Duodenal mucosa (tissue), 2 donors: ENCODE results near the gene ERBB4.
"Not testable (repeated sequence)": the region's sequence is repeated elsewhere in the genome, so short reads cannot be mapped to it uniquely, and the experiment has no call there.

ENCODE experiments used
- H3K27ac ChIP-seq: one replicate; pipeline ENCODE4 v1.7.0; 2013; ENCODE audit warnings: low read depth, low read length
- H3K27me3 ChIP-seq, 2 donors: one replicate each; pipeline ENCODE4 v1.7.0; 2013; ENCODE audit warnings: low read length in 2 of 2, control low read depth in 1 of 2; ENCODE audit not compliant: insufficient read depth in 2 of 2, control insufficient read depth in 1 of 2
- H3K36me3 ChIP-seq, 2 donors: one replicate each; pipeline ENCODE4 v1.7.0; 2013; ENCODE audit warnings: low read length in 2 of 2, control low read depth in 1 of 2; ENCODE audit not compliant: insufficient read depth in 2 of 2, control insufficient read depth in 1 of 2
- H3K4me1 ChIP-seq, 2 donors: one replicate each; pipeline ENCODE4 v1.7.0; 2013; ENCODE audit warnings: low read length in 2 of 2, control low read depth in 1 of 2; ENCODE audit not compliant: insufficient read depth in 2 of 2, control insufficient read depth in 1 of 2
- H3K4me3 ChIP-seq, 2 donors: one replicate each; pipeline ENCODE4 v1.7.0; 2013; ENCODE audit warnings: low read length in 2 of 2, low read depth in 1 of 2
- H3K9ac ChIP-seq, 2 donors: one replicate each; pipeline ENCODE4 v1.7.0; 2013; ENCODE audit warnings: low read length in 2 of 2, low read depth in 1 of 2
- H3K9me3 ChIP-seq, 2 donors: one replicate each; pipeline ENCODE4 v1.7.0; 2013; ENCODE audit warnings: low read length in 2 of 2, control low read depth in 1 of 2; ENCODE audit not compliant: control insufficient read depth in 1 of 2

The ERBB4 gene

DNA sequence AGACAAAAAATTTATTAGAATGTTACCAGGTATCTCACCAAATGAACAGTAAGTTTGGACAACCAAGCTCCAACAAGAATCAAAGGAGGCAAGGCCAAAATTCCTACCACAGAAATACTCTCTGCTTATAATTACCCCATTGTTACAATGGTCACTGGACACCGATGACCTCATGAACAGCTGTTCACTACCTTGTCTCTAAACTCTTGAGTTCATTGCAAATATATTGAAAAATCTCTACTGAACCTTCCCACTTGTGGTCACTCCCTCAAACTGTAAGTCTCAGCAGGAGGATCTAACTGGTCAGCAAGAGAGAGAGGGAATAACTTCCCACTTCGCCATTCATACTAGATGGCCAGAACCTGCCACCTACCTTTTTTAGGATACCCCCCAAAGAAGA, 50.0 kb downstream of the ERBB4 start:
- Histone ChIP-seq H3K27me3 (no peaks in the 10 kb centered on the region), H3K36me3 (no peaks in the 10 kb centered on the region), H3K4me1 (no peaks in the 10 kb centered on the region), H3K9me3 (no peaks in the 10 kb centered on the region), H3K4me3 (no peak overlapping the region), H3K27ac (no peak overlapping the region), H3K9ac (no peak overlapping the region)

DNA sequence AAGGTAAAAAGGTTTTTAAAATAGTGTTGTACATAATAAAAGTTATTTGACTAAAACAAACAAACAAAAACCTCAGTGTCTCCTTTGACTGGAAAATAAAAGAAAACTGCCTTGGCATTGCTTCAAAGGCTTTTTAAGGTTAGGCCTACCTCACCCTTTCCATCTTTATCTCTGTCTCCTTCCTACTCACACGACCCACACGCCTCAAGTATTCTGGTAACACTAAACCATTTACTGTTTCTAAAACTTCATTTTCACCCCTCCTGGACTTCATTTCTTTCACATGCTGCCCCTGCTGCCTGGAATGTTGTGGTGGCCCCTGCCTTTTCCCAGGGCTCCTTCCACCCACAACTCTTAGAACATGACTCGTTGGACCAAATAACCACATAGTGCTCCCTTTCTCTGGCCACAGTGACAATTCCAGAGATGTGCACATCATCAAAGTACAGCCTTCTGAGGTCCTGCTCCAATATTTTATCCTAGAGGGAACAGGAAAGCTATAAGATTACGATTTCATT, 54.0 kb downstream of the ERBB4 start:
- Histone ChIP-seq H3K4me3 (no peak overlapping the region), H3K27ac (no peak overlapping the region), H3K36me3 (no peaks in the 10 kb centered on the region), H3K4me1 (no peaks in the 10 kb centered on the region), H3K27me3 (no peaks in the 10 kb centered on the region), H3K9ac (no peak overlapping the region), H3K9me3 (no peaks in the 10 kb centered on the region)

DNA sequence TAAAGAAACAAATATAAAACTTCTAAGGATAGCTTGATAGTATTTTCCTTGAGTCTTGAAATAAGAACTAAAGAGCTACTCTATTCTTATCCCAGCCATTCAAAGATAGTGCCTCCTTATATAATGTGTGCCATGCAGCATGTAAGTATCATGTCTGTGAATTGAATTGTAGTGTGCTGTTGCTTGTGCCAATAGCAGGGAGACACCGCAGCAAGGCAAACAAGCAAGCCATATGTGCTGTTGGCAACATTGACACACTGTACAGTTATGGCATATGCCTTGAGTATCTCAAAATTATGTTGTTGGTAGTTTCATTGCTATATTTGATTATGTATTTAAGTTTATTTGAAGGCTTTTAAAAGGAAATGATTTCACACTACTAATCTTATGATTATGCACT, 58.2 kb downstream of the ERBB4 start:
- no peaks in the 10 kb centered on the region for H3K36me3 ChIP-seq
- no peaks in the 10 kb centered on the region for H3K9me3 ChIP-seq
- H3K9ac ChIP-seq = no peak overlapping the region
- no peak overlapping the region for H3K27ac ChIP-seq
- H3K27me3 ChIP-seq = no peaks in the 10 kb centered on the region
- no peaks in the 10 kb centered on the region for H3K4me1 ChIP-seq
- H3K4me3 ChIP-seq = no peak overlapping the region

DNA sequence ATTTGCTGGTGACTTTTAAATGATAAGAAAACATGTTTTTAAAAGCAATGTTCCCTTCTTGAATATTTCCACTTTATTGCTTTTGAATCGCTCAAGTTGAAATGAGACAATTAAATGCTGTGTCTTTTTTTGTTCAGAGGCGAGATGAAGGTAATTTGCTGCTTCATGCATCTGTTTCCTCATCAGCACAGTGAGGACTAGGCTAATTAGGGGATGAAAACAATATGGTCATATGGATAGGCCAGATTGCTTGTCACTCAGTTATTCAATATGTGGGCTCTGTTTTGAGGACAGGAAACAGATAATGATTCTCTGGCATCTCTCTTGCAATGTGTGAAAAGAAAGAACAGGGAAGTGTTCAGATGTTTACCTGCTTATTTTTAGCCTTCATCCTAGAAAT, 61.0 kb downstream of the ERBB4 start:
- H3K27ac ChIP-seq = no peak overlapping the region
- H3K4me3 ChIP-seq = no peak overlapping the region
- H3K9me3 ChIP-seq = no peaks in the 10 kb centered on the region
- no peaks in the 10 kb centered on the region for H3K4me1 ChIP-seq
- no peak overlapping the region for H3K9ac ChIP-seq
- H3K36me3 ChIP-seq = no peaks in the 10 kb centered on the region
- H3K27me3 ChIP-seq = no peaks in the 10 kb centered on the region

DNA sequence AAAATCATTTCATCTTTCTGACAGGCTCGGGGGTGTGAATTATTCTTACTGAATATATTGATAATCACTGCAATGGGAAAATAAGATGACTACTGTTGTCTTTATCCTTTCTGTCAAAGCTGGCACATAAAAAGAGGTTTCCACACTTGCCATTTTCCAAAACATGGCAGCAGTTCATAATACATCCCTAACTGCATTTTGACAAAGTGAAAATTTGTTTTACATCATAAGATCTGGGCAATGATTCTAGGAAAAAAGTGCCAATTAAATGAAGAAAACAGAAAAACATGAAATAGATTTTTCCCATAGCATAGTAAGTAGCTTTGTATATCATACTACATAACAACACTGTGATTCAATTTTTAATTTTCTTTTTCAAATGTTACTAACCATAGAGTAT, 65.4 kb downstream of the ERBB4 start:
- Histone ChIP-seq H3K9ac (no peak overlapping the region), H3K27ac (no peak overlapping the region), H3K9me3 (no peaks in the 10 kb centered on the region), H3K4me1 (no peaks in the 10 kb centered on the region), H3K36me3 (no peaks in the 10 kb centered on the region), H3K4me3 (no peak overlapping the region), H3K27me3 (no peaks in the 10 kb centered on the region)

DNA sequence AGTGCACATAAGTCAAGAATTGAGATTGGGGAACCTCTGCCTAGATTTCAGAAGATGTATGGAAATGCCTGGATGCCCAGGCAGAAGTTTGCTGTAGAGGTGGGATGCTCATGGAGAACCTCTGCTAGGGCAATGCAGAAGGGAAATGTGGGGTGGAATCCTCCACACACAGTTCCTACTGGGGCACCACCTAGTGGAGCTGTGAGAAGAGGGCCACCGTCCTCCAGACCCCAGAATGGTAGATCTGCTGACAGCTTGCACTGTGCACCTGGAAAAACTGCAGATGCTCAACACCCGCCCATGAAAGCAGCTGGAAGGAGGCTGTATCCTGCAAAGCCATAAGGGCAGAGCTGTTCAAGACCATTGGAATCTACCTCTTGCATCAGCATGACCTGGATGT, 71.1 kb downstream of the ERBB4 start:
- H3K4me3 ChIP-seq, H3K27me3 ChIP-seq, H3K9ac ChIP-seq, H3K9me3 ChIP-seq, H3K27ac ChIP-seq, H3K36me3 ChIP-seq, H3K4me1 ChIP-seq: not testable (repeated sequence)

DNA sequence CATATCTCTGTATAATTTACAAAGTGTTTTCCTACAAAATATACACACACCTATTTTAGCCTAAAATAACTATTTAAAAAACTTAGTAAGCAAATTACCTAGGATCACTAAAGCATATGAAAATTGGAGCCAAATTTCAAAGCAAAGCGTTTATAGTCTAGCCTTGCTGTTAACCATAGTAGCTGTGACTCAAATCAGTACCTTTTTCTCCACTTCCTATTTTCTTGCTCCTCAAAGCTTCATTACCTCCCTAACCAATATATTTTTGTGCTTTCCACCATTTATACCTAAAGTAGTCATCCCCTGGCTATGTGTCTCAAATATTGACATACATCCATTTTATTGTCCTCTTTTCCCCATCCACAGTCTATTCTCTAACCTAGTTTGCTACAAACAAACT, 73.1 kb downstream of the ERBB4 start:
- Histone ChIP-seq H3K9me3 (no peaks in the 10 kb centered on the region), H3K27ac (no peak overlapping the region), H3K9ac (no peak overlapping the region), H3K27me3 (no peaks in the 10 kb centered on the region), H3K36me3 (no peaks in the 10 kb centered on the region), H3K4me1 (no peaks in the 10 kb centered on the region), H3K4me3 (no peak overlapping the region)

DNA sequence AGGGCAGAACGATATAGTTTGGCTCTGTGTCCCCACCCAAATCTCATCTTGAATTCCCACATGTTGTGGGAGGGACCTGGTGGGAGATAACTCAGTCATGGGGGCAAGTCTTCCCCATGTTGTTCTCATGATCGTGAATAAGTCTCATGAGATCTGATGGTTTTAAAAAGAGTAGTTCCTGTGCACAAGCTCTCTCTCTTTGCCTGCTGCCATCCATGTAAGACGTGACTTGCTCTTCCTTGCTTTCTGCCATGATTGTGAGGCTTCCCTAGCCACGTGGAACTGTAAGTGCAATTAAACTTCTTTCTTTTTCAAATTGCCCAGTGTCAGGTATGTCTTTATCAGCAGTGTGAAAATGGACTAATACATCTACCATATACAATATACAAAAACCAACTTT, 76.9 kb downstream of the ERBB4 start:
- H3K4me3 ChIP-seq, H3K36me3 ChIP-seq, H3K9me3 ChIP-seq, H3K4me1 ChIP-seq, H3K27ac ChIP-seq, H3K27me3 ChIP-seq, H3K9ac ChIP-seq: not testable (repeated sequence)

DNA sequence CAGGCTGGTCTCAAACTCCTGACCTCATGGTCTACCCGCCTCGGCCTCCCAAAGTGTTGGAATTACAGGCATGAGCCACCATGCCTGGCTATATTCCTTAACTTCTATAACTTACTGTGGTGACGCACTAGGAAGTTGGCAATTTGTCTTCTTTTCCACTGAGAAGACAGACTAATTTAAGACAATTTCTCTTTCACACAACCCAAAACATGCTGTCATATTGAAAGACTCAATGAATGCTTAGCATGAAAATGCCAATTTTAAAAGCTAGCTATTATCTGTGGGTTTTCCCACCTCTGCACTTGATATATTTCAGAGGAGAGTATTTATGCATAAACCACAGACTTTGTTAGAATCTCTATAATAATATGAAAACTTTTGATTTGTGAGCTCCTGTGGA, 84.5 kb downstream of the ERBB4 start:
- H3K4me3 ChIP-seq = no peak overlapping the region
- no peak overlapping the region for H3K9ac ChIP-seq
- H3K27me3 ChIP-seq = no peaks in the 10 kb centered on the region
- H3K4me1 ChIP-seq = no peaks in the 10 kb centered on the region
- H3K9me3 ChIP-seq = no peaks in the 10 kb centered on the region
- H3K36me3 ChIP-seq = no peaks in the 10 kb centered on the region
- H3K27ac ChIP-seq = no peak overlapping the region

DNA sequence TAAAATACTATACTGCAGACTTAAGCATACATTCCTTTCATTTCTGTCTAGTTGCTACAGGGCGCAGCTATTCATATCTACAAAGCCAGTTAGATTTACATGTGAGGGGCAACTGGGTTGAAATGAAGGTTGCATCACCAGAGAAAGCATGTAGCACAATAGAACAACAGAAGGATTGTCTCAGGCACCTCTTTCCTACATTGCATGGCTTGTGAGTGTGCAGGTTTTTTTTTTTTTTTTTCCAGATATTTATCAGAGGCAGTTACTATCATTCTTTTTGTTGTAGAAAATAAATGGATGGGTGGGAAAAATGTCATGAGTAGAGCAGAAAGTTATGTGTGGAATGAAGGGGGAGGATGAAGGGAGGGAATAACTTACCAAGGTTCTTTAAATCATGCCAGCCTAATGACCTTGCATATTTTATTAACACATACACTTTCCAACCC, 86.8 kb downstream of the ERBB4 start:
- Histone ChIP-seq H3K4me1 (no peaks in the 10 kb centered on the region), H3K4me3 (no peak overlapping the region), H3K9ac (no peak overlapping the region), H3K27ac (no peak overlapping the region), H3K27me3 (no peaks in the 10 kb centered on the region), H3K9me3 (no peaks in the 10 kb centered on the region), H3K36me3 (no peaks in the 10 kb centered on the region)

DNA sequence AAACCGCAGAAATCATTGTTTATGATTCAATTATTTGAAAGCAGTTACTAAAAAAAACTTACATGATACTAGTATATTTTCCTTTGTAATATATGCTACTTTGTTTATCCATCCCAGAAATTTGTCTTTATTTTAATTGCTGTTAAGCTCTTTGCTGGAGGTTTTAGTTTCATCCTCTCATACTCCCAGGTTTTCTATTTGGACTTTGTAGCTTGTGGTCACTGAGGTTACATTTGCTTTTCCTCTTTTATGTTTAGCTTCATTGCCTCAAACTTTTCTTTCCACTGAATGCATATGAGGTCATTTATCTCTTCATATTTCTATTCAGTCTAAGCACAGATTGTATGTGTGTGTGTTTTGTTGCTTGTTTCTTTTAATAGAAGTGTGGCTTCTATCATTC, 89.9 kb downstream of the ERBB4 start:
- no peak overlapping the region for H3K9ac ChIP-seq
- no peak overlapping the region for H3K27ac ChIP-seq
- H3K27me3 ChIP-seq = no peaks in the 10 kb centered on the region
- no peaks in the 10 kb centered on the region for H3K4me1 ChIP-seq
- H3K9me3 ChIP-seq = no peaks in the 10 kb centered on the region
- H3K4me3 ChIP-seq = no peak overlapping the region
- H3K36me3 ChIP-seq = no peaks in the 10 kb centered on the region
